Natural killer cell (primary cell): ENCODE data around the gene WLS. TPM values are rescaled to one million over a fixed set of nuclear protein-coding genes. Genes with fewer than 3 reads are reported as not detected.

Experiments
- ATAC-seq, 3 donors: fragments of 150-1000 bp in 2 of 3; fragments of 200-7000 bp in 1 of 3; cut with Tn5 transposase; 1 replicate in 1 of 3; 2 replicates in 2 of 3; pipeline ENCODE4 v1.10.0; 2021; ENCODE audit warnings: mild to moderate bottlenecking in 2 of 3, moderate library complexity in 2 of 3
- DNase-seq, 2 donors: peaks; one replicate each; pipeline versions ENCODE4 v3.0.0 to v3.0.0-alpha.2; 2013 to 2021; ENCODE audit warnings: mixed read lengths in 1 of 2
- H3K27ac ChIP-seq: one replicate; pipeline ENCODE4 v1.5.1; 2013; ENCODE audit warnings: mild to moderate bottlenecking, low read length
- H3K27me3 ChIP-seq: one replicate; pipeline ENCODE4 v1.6.1; 2013; ENCODE audit warnings: low read length; ENCODE audit not compliant: control insufficient read depth, insufficient read depth
- H3K36me3 ChIP-seq: one replicate; pipeline ENCODE4 v1.6.1; 2013; ENCODE audit warnings: low read length; ENCODE audit not compliant: control insufficient read depth, insufficient read depth
- H3K4me1 ChIP-seq: one replicate; pipeline ENCODE4 v1.6.1; 2013; ENCODE audit warnings: low read length; ENCODE audit not compliant: control insufficient read depth, insufficient read depth
- H3K4me3 ChIP-seq: one replicate; pipeline ENCODE4 v1.5.1; 2013; ENCODE audit warnings: low read length
- H3K9me3 ChIP-seq: one replicate; pipeline ENCODE4 v1.6.1; 2013; ENCODE audit warnings: low read length; ENCODE audit not compliant: control insufficient read depth, insufficient read depth
- H3K27ac Mint-ChIP-seq, 2 donors: one replicate each; pipeline ENCODE4 v1.8.0; 2022; ENCODE audit warnings: mild to moderate bottlenecking in 2 of 2, mixed read lengths in 2 of 2, moderate library complexity in 1 of 2
- H3K27me3 Mint-ChIP-seq, 2 donors: one replicate each; pipeline ENCODE4 v1.8.0; 2022; ENCODE audit warnings: low read depth in 2 of 2, mixed read lengths in 2 of 2
- H3K36me3 Mint-ChIP-seq: one replicate; pipeline ENCODE4 v1.8.0; 2022; ENCODE audit warnings: mixed read lengths
- H3K4me1 Mint-ChIP-seq, 2 donors: one replicate each; pipeline ENCODE4 v1.8.0; 2022; ENCODE audit warnings: mixed read lengths in 2 of 2
- H3K4me3 Mint-ChIP-seq: one replicate; pipeline ENCODE4 v1.8.0; 2022; ENCODE audit warnings: mild to moderate bottlenecking, moderate library complexity, mixed read lengths
- H3K9me3 Mint-ChIP-seq, 2 donors: one replicate each; pipeline ENCODE4 v1.8.0; 2022; ENCODE audit warnings: mixed read lengths in 2 of 2
- WGBS: methylation state at CpG from one replicate; pipeline ENCODE4 v1.1.7; 2013; ENCODE audit warnings: missing lambda C conversion rate; ENCODE audit not compliant: insufficient coverage; 5-methylcytosine and 5-hydroxymethylcytosine counted together
- intact Hi-C: fragments of 100-400 bp; cut with micrococcal nuclease; formaldehyde crosslinking; loops from one replicate; pipeline ENCODE4 v1.14.2; 2022
- total RNA-seq, 4 donors: library from RNA; stranded (reverse); fragments of 120-200 nt in 1 of 4; gene quantifications; one replicate each; pipeline versions ENCODE4 v1.2.3 to v1.2.4, GENCODE V29; 2013 to 2022
- TF ChIP-seq, protein P1 (sequence below): fragments of 200-600 bp; IDR thresholded peaks from one replicate; pipeline ENCODE4 v1.8.0; 2022; ENCODE audit warnings: antibody characterized with exemption

Gene WLS
- total RNA-seq, 3 donors from 2014 or later (not counting 1 experiment from before 2014, with no cell fraction given), result 0.75 to 1.4 TPM; not detected in 1

DNA sequence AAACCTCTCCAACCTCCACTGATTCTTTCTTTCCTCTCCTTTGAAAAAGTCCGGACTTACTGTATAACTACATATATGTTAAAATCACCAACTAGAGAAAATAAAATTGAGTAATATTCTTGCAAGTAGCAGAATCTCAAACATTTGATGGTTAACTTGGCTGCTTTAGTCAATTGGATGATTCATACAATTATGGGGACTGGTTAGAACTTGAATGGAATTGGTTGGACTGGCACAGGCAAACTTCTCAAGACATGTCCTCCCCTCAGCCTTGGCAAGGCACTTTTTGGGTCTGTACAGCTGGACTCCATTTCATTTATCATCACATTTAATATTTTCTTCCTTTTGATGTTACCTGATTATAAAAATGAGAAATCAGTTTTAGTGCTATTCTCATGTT lies 6.5 kb downstream of the WLS start:
- H3K36me3 Mint-ChIP-seq, result no peaks in the 10 kb centered on the region
- intact Hi-C loops, result no loop called here
- no peaks in the 10 kb centered on the region for H3K4me1 ChIP-seq
- H3K27me3 ChIP-seq, result peaks cover 6% of the 10 kb centered on the region
- TF ChIP-seq, protein P1, sequence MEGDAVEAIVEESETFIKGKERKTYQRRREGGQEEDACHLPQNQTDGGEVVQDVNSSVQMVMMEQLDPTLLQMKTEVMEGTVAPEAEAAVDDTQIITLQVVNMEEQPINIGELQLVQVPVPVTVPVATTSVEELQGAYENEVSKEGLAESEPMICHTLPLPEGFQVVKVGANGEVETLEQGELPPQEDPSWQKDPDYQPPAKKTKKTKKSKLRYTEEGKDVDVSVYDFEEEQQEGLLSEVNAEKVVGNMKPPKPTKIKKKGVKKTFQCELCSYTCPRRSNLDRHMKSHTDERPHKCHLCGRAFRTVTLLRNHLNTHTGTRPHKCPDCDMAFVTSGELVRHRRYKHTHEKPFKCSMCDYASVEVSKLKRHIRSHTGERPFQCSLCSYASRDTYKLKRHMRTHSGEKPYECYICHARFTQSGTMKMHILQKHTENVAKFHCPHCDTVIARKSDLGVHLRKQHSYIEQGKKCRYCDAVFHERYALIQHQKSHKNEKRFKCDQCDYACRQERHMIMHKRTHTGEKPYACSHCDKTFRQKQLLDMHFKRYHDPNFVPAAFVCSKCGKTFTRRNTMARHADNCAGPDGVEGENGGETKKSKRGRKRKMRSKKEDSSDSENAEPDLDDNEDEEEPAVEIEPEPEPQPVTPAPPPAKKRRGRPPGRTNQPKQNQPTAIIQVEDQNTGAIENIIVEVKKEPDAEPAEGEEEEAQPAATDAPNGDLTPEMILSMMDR, result no peak
- H3K9me3 ChIP-seq, result no peaks in the 10 kb centered on the region
- DNase-seq (no peak), ATAC-seq (no peak)
- no peak overlapping the region for H3K27ac Mint-ChIP-seq
- peaks cover 0 to 2% of the 10 kb centered on the region in 2 donors for H3K9me3 Mint-ChIP-seq
- H3K4me1 Mint-ChIP-seq, result peaks cover 0 to 2% of the 10 kb centered on the region in 2 donors
- WGBS, result no CpG with 5 or more reads among the region's 1 CpG
- H3K36me3 ChIP-seq, result no peaks in the 10 kb centered on the region
- no peak overlapping the region for H3K4me3 Mint-ChIP-seq
- H3K27me3 Mint-ChIP-seq, result peaks cover 10 to 25% of the 10 kb centered on the region in 2 donors
- H3K4me3 ChIP-seq, result no peak overlapping the region
- H3K27ac ChIP-seq, result no peak overlapping the region

DNA sequence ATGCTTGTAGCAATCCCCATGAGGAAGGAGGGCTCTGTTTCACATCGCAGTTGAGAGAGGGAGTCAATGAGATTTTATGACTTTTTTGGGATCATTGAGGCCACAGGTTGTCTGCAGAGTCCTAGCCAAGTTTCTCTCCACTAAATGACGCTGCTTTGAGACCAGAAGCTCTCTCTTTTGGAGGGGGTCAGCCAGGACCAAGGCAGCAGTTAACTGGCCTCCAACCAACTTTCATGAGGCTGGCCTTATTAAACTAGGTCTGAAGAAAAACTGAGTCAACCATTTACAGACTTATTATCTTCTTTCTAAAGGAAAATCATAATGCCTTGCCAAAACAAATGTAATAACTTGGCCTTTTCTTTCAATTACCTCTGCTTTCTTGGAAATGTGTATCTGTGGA lies 8.6 kb downstream of the WLS start:
- Mint-ChIP-seq H3K27me3 (peaks cover 0 to 8% of the 10 kb centered on the region in 2 donors), H3K27ac (no peak overlapping the region), H3K4me3 (no peak overlapping the region), H3K36me3 (no peaks in the 10 kb centered on the region), H3K4me1 (no peaks in the 10 kb centered on the region), H3K9me3 (peaks cover 0 to 2% of the 10 kb centered on the region in 2 donors)
- no peak overlapping the region for H3K4me3 ChIP-seq
- H3K36me3 ChIP-seq, result no peaks in the 10 kb centered on the region
- no peaks in the 10 kb centered on the region for H3K27me3 ChIP-seq
- WGBS, result 74% methylated on average over 2 of the region's 2 CpGs
- TF ChIP-seq, protein P1, result no peak
- no peak for DNase-seq
- intact Hi-C loops, result no loop called here
- no peak overlapping the region for H3K27ac ChIP-seq
- no peak for ATAC-seq
- H3K9me3 ChIP-seq, result no peaks in the 10 kb centered on the region
- H3K4me1 ChIP-seq, result no peaks in the 10 kb centered on the region

DNA sequence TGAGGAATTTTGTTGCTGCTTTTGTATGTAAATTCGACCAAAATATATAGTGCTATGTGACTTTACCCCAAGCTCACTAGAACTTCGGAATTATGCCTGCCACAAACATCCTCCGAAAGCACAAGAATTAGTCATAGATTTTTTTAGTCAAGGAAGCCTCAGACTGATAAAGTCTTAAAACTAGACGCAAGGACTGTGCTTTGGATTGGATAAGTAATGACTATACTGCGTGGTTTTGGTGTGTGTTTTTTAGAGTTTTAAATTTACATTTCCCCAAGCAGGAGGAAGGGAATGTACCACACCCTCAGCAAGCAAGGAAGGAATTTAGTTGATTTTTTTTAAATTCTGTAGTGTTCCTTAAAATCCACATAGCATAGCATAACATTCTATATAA lies 10.3 kb downstream of the WLS start:
- intact Hi-C loops, result no loop called here
- H3K4me1 ChIP-seq, result no peaks in the 10 kb centered on the region
- H3K36me3 ChIP-seq, result no peaks in the 10 kb centered on the region
- H3K27me3 ChIP-seq, result no peaks in the 10 kb centered on the region
- H3K9me3 ChIP-seq, result no peaks in the 10 kb centered on the region
- Mint-ChIP-seq H3K9me3 (peaks cover 0 to 2% of the 10 kb centered on the region in 2 donors), H3K4me3 (no peak overlapping the region), H3K27me3 (peaks cover 0 to 8% of the 10 kb centered on the region in 2 donors), H3K27ac (no peak overlapping the region), H3K4me1 (no peaks in the 10 kb centered on the region), H3K36me3 (no peaks in the 10 kb centered on the region)
- DNase-seq (no peak), ATAC-seq (no peak)
- no peak overlapping the region for H3K4me3 ChIP-seq
- TF ChIP-seq, protein P1, result no peak
- 83% methylated on average over 4 of the region's 5 CpGs for WGBS
- H3K27ac ChIP-seq, result no peak overlapping the region
